DND-41 (cell line): ENCODE data around the gene PRR35.

Experiments
- ATAC-seq: fragments of 200-7000 bp; cut with Tn5 transposase; 3 replicates; pipeline ENCODE4 v1.9.1; 2021; ENCODE audit warnings: low read depth; ENCODE audit not compliant: insufficient read depth
- DNase-seq: peaks from one replicate; pipeline ENCODE4 v3.0.0-alpha.2; 2020
- H2AFZ ChIP-seq: 2 replicates; pipeline ENCODE4 v1.6.0; 2012; ENCODE audit warnings: low read depth, low read length
- H3K27ac ChIP-seq: 2 replicates; pipeline ENCODE4 v1.5.1; 2012; ENCODE audit warnings: low read length, inconsistent platforms
- H3K27me3 ChIP-seq: fragments of 200-600 bp; sonication (generic); 2 replicates; pipeline ENCODE4 v1.6.0; 2012; ENCODE audit warnings: low read length, mild to moderate bottlenecking, inconsistent platforms; ENCODE audit not compliant: insufficient read depth, poor library complexity
- H3K36me3 ChIP-seq: 2 replicates; pipeline ENCODE4 v1.5.1; 2012; ENCODE audit warnings: low read length, inconsistent platforms; ENCODE audit not compliant: insufficient read depth
- H3K4me1 ChIP-seq: 2 replicates; pipeline ENCODE4 v1.5.1; 2012; ENCODE audit warnings: mild to moderate bottlenecking, low read length; ENCODE audit not compliant: insufficient read depth
- H3K4me2 ChIP-seq: 2 replicates; pipeline ENCODE4 v1.6.0; 2012; ENCODE audit warnings: mild to moderate bottlenecking, moderate library complexity, low read length, inconsistent platforms; ENCODE audit not compliant: insufficient read depth
- H3K4me3 ChIP-seq, 2 experiments: fragments of 200-600 bp in 1 of 2; shearing (Covaris generic) in 1 of 2; 2 replicates each; pipeline ENCODE4 v1.5.1; 2012 to 2016; ENCODE audit warnings: inconsistent platforms in 2 of 2, low read length in 2 of 2, mild to moderate bottlenecking in 2 of 2, low read depth in 1 of 2, moderate library complexity in 1 of 2
- H3K79me2 ChIP-seq: 2 replicates; pipeline ENCODE4 v1.6.0; 2012; ENCODE audit warnings: low read length, inconsistent platforms; ENCODE audit not compliant: insufficient read depth
- H3K9ac ChIP-seq: 2 replicates; pipeline ENCODE4 v1.6.0; 2012; ENCODE audit warnings: low read depth, mild to moderate bottlenecking, inconsistent platforms, low read length, moderate library complexity
- H3K9me3 ChIP-seq: 2 replicates; pipeline ENCODE4 v1.5.1; 2012; ENCODE audit warnings: low read length, moderate library complexity, mild to moderate bottlenecking, inconsistent platforms; ENCODE audit not compliant: insufficient read depth, severe bottlenecking
- H4K20me1 ChIP-seq: 2 replicates; pipeline ENCODE4 v1.6.0; 2012; ENCODE audit warnings: low read length; ENCODE audit not compliant: insufficient read depth
- EZH2 ChIP-seq: IDR thresholded peaks from 3 replicates; pipeline ENCODE4 v1.6.1; 2012; ENCODE audit warnings: borderline replicate concordance, low read depth, mild to moderate bottlenecking, moderate library complexity, low read length, inconsistent platforms; ENCODE audit not compliant: severe bottlenecking
- TF ChIP-seq, protein P1 (sequence below): IDR thresholded peaks from 2 replicates; pipeline ENCODE4 v1.5.1; 2012; ENCODE audit warnings: borderline replicate concordance, low read length, moderate library complexity, mild to moderate bottlenecking; ENCODE audit not compliant: poor library complexity, severe bottlenecking; ENCODE audit errors: extremely low read depth

PRR35 gene

DNA sequence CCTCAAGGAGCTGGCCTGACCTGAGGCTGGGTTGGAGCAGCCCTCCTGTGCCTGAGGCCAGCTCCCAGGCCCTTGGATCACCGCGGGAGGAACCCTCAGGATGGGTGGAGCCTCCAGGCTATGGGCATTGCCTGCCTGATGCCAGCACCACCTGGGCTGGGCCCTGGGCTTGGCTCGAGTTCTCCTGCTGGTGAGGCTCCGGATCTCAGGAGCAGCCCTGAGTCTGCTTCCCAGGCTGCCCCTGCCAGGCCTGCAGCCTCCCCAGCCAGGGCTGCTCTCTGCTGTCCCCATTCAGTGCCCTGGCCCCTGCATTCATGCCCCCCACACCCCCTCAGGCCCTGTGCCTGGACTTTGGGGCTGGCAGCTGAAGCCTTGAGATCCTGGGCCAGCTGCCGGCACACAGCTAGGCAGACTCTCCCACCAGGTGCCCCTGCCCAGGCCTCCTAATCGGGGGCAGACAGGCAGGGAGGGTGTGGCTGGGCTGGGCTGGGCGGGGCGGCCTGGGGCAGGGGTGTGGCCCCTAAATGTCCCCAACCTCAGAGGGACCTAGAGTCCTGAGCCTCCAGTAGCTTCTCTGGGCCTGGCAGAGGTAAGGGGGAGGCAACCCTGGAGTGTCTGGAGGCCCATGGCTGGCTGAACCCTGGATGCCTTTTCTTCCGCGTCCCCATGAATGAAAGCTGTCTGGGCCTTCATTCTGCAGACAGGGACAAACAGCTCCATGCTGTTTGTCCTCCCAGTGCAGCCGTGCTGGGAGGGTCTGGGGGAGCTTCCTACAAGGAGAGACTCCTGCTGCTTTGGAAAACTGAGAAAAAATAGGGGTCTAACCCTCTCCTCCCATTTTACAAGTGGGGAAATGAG, 8.4 kb downstream of the PRR35 start:
- no peak for DNase-seq
- Histone ChIP-seq H3K9me3 (no peaks in the 10 kb centered on the region), H3K4me1 (peaks cover 49% of the 10 kb centered on the region), H3K79me2 (peaks cover 40% of the 10 kb centered on the region), H3K4me2 (peak overlapping the region; percentile 95), H2AFZ (peak overlapping the region; percentile 93), H3K36me3 (peaks cover 13% of the 10 kb centered on the region), H3K9ac (peak overlapping the region; percentile 93), H3K27ac (peak overlapping the region; percentile 90), H4K20me1 (peaks cover 22% of the 10 kb centered on the region), H3K4me3 (peak overlapping the region; percentile 68 to 99; a peak in 3 of 4 replicates), H3K27me3 (no peaks in the 10 kb centered on the region)
- TF ChIP-seq, protein P1, sequence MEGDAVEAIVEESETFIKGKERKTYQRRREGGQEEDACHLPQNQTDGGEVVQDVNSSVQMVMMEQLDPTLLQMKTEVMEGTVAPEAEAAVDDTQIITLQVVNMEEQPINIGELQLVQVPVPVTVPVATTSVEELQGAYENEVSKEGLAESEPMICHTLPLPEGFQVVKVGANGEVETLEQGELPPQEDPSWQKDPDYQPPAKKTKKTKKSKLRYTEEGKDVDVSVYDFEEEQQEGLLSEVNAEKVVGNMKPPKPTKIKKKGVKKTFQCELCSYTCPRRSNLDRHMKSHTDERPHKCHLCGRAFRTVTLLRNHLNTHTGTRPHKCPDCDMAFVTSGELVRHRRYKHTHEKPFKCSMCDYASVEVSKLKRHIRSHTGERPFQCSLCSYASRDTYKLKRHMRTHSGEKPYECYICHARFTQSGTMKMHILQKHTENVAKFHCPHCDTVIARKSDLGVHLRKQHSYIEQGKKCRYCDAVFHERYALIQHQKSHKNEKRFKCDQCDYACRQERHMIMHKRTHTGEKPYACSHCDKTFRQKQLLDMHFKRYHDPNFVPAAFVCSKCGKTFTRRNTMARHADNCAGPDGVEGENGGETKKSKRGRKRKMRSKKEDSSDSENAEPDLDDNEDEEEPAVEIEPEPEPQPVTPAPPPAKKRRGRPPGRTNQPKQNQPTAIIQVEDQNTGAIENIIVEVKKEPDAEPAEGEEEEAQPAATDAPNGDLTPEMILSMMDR: no peak
- TF ChIP-seq EZH2: no peak
- no peak for ATAC-seq

DNA sequence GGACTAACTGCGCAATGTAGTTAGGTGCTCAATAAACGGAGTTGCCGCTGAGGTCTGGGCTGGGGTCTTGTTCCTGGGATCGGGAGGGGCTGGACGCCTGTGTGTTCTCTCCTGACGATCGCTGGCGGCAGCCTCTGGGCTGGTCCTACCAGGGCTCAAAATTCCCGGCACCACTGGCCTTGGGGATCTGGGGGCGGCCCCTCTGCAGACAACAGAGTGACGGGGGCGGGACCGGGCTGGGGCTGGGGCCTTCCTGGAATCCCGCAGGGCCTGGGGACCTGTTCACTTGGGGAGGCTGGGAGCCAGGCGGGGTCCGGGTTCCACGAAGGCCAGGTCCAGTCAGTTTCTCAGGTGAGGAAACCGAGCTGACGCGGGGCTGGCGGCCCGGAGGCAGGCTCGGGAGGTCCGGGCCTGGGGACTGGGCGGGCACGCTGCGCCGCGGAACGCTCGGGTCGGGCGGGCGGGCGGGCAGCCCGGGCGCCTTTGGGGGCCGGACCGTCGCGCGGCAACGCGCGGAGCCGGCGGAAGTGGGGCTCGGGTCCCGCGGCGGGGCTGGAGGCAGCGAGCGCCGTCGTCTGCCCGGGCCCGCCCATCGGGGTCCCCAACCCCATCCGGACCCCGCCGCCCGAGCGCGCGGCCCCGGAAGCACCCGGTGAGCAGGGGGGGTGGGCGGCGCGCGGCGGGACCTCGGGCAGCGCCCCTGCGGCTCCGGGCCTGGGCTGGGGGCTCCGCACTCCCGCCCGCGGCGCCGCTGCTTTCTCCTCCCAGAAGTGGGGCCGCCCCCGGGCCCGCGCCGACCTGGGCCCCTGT, 9.5 kb downstream of the PRR35 start, which contains the start of gene PIGQ:
TSS of gene PIGQ (plus strand) at position 524 of the 810 bp plus-strand sequence. CDS start 4,107 bp downstream, outside the sequence.
- TF ChIP-seq, protein P1: no peak
- TF ChIP-seq EZH2: no peak
- Histone ChIP-seq H3K36me3 (peaks cover 23% of the 10 kb centered on the region), H3K9me3 (no peaks in the 10 kb centered on the region), H3K27ac (peak within 1 kb of the TSS; percentile 90), H3K79me2 (peaks cover 43% of the 10 kb centered on the region), H3K4me1 (peaks cover 49% of the 10 kb centered on the region), H3K4me2 (peak within 1 kb of the TSS; percentile 95), H2AFZ (peak within 1 kb of the TSS; percentile 93), H3K4me3 (peak within 1 kb of the TSS; percentile 99 to 100), H3K9ac (peak within 1 kb of the TSS; percentile 93), H4K20me1 (peaks cover 26% of the 10 kb centered on the region), H3K27me3 (no peaks in the 10 kb centered on the region)
- DNase-seq: peak; percentile 79
- ATAC-seq: peak; percentile 75

DNA sequence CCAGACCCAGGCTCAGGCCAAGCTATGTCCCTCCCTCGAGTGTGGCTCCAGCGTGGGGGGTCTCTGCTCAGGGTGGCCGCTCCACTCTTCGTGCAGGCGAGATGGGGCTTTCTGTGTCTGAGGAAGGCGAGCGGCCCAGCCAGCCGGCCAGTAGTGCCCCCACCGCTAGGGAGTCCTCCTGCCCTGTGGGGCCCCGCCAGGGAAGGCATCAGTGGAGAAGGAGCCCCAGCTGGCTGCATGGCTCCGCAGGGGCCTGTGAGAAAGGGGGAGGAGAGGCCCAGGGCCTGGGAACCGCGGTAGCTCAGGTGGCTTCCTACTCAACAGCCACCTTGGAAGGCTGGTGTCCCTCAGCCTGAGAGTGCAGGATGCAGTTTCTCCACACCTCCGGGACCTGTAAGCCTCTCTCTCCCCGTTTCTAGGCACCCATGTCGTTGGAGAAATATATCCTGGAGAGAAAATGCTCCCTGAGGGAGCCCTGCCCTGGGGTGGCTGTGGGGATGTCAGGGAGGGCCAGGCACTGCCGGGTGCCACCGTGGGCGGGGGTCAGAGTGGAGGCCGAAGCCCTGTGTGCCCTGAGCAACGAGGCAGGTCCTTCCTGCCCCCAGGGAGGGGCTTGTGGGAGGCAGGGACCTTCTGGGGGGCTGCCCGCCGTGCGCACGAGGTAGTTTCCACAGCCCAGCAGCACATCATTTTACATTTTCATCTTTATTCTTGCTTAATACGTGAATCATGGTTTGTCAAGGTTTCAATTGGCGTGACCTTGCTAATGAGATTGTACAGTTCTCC, 12.9 kb downstream of the PRR35 start:
- Histone ChIP-seq H3K36me3 (peaks cover 40% of the 10 kb centered on the region), H4K20me1 (peaks cover 30% of the 10 kb centered on the region), H3K9me3 (no peaks in the 10 kb centered on the region), H3K4me2 (no peak overlapping the region), H2AFZ (no peak overlapping the region), H3K4me3 (no peak overlapping the region), H3K27ac (no peak overlapping the region), H3K27me3 (no peaks in the 10 kb centered on the region), H3K4me1 (peaks cover 31% of the 10 kb centered on the region), H3K9ac (no peak overlapping the region), H3K79me2 (peaks cover 43% of the 10 kb centered on the region)
- no peak for ATAC-seq
- TF ChIP-seq EZH2: no peak
- TF ChIP-seq, protein P1: no peak
- DNase-seq: no peak
